ENCODE results near the gene RAB24. TPM values are rescaled to one million over a fixed set of nuclear protein-coding genes. Genes with fewer than 3 reads are reported as not detected.
"Not testable (repeated sequence)": the region's sequence is repeated elsewhere in the genome, so short reads cannot be mapped to it uniquely, and the experiment has no call there.

RAB24 gene
- total RNA-seq, 1 donor from 2014 or later = 23.1 TPM

DNA sequence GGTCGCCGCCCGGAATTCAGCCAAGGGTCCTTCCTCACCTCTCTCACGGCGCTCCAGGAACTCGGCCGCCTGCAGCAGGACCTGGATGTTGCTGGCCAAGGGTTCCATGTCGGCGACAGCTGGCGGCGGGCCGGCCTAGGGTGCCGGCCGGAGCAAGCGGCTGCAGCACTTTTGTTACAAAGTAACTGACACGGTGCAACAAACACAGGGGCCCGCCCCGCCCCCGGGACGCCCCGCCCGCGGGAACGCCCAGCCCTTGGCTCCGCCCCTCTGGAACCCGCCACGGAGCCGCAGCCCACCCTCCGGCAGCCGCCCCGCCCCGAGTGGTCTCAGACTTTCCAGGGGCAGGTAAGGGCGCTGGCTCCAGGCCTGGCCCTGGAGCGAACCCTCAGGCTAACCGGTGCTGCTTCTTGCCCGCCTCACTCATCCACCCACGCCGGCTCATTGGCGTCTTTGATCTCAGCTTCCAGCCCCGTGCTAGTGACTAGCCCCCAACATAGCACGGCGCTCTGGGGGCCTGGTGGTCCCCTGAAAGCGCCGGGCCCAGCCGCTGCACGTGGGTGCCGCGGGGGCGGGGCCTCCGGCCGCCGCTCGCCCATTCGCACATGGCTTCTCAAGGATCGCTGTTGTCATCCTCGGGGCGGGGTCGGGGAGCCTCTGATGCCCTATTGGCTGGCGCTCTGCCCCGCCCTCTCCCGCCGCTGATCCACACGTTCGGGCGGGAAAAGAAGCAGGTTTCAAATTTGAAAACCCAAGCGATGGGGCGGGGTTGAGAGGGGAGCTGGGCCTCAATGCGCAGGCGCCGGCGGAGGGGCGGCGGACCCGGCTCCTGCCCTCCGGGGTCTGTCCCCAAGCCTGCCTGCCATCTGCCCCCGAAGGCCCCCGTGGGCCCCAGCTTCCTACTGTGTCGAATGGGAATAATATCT is 8.5 kb upstream of the RAB24 start, which contains the start of gene MXD3:
Gene MXD3, minus strand, starts transcription at position 176 of the 926 bp plus-strand sequence. Its CDS starts 68 bp downstream, at position 108.
- DNase-seq (ENCODE audit: low spot score) = peak; percentile 96

GRCh38 chr5:177311392-177311722 is 7.8 kb upstream of the RAB24 start:
- DNase-seq (ENCODE audit: low spot score) = no peak

DNA sequence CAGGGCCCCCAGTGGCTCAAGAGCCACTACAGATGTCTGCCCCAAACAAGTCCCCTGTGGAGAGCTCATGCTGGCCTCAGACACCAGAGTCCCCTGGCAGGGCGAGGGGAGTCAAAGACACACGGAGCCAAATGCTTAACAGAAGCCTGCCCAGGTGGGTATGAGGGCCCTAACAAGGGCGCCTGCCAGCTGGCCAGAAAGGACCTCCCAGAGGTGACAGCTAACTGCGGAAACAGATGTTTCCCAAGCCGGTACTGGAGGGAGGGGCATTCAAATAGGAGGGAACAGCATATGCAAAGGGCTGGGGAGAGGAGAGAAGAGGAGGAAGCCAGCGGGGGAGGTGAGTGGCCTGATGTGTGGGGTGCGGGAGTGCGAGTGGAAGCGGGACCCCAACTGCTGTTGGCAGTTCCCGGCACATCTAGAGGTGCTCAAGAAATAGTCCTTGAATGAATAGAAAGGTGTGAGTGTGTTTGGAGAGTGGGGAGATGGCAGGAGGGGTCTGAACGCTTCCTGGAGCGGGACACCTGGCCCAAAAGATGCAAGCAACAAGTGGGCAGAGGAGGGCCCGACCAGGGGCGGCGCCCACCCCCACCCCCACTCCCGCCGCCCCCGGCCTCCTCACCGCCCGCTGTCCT is 7.4 kb upstream of the RAB24 start:
- no peak for DNase-seq (ENCODE audit: low spot score)

GRCh38 chr5:177310332-177310731 is 6.8 kb upstream of the RAB24 start:
- DNase-seq (ENCODE audit: low spot score) = no peak

- DNase-seq (ENCODE audit: low spot score) = no peak
Measured at GRCh38 chr5:177309351-177310191, 6.1 kb upstream of the RAB24 start.

DNA sequence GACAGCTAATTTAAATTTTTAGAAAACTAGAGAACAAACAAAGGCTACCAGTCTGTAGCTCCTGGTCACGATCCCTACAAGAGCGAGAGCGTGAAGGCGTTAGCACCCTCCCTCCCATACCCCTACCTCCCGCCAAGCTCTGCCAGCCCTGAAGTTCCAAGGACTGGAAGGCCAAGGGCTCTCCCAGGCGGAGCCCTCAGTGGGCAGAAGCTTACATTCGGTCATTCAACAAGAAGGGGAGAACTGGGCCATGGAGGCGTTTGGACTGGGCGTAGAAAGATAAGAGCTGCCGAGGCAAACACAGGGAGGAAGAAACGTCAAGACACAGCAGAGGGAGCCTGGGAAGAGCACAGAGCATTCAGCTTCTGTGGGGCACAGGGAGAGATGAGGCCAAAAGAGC is 5.2 kb upstream of the RAB24 start:
- no peak for DNase-seq (ENCODE audit: low spot score)

GRCh38 chr5:177307544-177308363 is 4.2 kb upstream of the RAB24 start:
- no peak for DNase-seq (ENCODE audit: low spot score)

- no peak for DNase-seq (ENCODE audit: low spot score)
Measured at GRCh38 chr5:177306674-177307543, 3.4 kb upstream of the RAB24 start.

- DNase-seq (ENCODE audit: low spot score) = not testable (repeated sequence)
Measured at GRCh38 chr5:177306103-177306640, 2.7 kb upstream of the RAB24 start.

DNA sequence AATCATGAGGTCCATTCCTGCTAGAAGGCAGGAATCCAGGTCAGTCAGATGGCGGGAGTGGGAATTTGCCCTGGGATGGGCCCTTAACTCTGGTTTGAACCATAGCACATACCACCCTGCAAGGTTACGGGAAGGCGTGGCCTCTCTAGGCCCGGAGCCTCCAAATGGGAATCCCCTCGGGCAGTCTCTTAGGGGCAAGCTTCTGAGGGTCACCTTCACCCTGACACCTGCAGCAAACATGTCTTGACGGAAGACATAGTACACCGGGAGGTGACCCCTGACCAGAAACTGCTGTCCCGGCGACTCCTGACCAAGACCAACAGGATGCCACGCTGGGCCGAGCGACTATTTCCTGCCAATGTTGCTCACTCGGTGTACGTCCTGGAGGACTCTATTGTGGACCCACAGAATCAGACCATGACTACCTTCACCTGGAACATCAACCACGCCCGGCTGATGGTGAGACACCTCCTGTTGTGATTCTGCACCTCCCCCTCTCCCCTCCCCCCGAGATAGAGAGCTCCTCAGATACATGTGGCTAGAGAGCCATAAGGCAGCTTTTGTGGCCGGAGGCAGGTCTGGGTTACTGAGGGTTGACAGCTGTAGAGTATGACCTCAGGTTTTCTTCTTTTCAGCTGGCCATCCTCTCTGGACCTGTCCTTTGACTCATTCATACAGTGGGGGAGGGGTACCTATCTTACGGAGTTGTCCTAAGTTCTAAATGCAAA is 1.0 kb upstream of the RAB24 start:
- no peak for DNase-seq (ENCODE audit: low spot score)

GRCh38 chr5:177303925-177304391 is 439 bp upstream of the RAB24 start:
- no peak for DNase-seq (ENCODE audit: low spot score)

GRCh38 chr5:177302354-177303110 is 987 bp downstream of the RAB24 start:
- DNase-seq (ENCODE audit: low spot score) = no peak

DNA sequence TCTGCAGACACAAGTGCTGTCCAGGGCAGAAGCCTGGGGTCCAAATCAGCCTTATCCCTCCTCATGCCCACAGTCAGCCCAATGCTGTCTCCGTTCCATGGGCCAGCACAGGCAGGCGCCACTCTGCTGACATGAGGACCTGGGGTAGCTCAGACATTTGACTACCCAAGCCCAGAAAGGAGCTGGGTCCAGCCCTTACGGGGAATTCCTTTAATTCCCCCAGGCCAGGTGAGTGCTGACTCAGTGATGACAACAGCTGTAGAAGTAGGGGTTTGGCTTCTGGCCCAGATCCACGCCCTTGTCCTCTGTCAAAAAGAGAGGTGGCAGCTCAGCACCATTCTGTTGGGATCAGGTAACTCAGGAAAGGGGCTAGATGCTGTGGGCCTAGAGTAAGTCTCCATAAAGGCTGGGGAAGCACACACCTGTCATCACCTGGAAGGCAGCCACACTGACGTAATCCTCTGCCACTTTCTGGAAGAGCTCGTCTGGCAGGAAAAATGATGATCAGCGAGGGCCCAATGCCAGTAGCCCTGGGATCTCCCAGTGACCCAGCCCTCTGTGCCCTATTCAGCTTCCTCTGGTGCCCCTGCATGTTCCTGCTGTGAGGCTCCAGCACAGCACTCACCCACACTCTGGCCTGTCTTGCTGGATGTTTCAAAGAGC is 1.9 kb downstream of the RAB24 start:
- no peak for DNase-seq (ENCODE audit: low spot score)

- DNase-seq (ENCODE audit: low spot score) = no peak
Measured at GRCh38 chr5:177300951-177301350, 2.6 kb downstream of the RAB24 start.

- no peak for DNase-seq (ENCODE audit: low spot score)
Measured at GRCh38 chr5:177300236-177300880, 3.2 kb downstream of the RAB24 start.

- DNase-seq (ENCODE audit: low spot score) = no peak
Measured at GRCh38 chr5:177299697-177300096, 3.8 kb downstream of the RAB24 start.

DNA sequence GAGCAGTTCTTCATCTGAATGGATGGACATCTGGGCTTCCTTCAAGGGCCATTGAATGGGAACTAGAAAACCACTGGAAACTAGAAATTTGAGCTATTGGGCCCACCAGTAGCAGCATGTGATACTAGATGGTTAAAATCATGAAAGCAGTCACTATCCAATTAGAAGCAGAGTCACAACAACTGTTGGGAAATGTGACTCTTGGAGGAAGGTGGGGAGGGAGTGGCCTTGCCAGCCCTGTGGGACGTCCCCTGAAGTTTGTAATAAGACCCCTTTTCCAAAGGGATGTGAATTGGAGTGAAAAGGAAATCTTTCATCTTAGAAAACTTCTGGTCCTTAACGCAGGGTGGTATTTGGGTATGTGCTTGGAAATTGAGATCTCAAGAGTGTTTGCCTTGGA is 5.6 kb downstream of the RAB24 start:
- no peak for DNase-seq (ENCODE audit: low spot score)

Data from mesenteric fat pad (tissue), 1 donor.